Measurements from ENCODE around the gene MAVS.
A peak's percentile ranks its signal among the peaks of the same experiment; 100 is the strongest.
"Not testable (repeated sequence)": the region's sequence is repeated elsewhere in the genome, so short reads cannot be mapped to it uniquely, and the experiment has no call there.

The MAVS gene

DNA sequence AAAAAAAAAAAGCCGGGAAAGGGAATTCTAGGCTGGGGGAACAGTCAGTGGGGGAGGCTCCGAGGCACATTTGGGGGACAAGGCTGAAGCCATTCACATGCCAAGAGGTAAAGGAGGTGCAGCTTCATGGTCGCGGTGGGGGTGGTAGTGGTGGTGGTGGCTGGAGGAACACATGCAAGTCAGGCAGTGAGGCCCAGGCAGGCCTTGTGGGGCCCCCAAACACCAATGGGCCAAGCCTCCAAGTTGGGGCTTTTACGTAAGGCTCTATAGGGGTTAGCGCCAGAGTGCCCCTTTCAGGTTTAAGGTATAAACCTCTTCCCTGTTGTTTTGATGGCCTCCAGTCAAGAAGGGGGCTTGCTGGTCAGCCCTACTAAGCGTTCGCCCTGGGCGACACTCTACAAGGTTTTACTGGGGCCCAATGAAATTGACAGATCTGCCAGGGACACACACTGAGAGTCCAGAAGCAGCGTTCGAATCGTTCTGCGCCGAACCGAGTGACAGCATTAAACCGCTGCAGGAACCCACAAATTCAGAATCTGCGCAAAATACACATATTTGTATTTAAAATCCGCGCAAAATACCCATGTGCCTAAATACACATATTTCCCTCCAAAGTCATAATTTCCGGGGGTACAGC is 27.1 kb upstream of the MAVS start:
- peak overlapping the region; percentile 98 for H3K27ac Mint-ChIP-seq (ENCODE audit: low read depth)
- ATAC-seq (replicated peaks; ENCODE audit: extremely low read depth, poor library complexity, severe bottlenecking) = no peak
- no peaks in the 10 kb centered on the region for H3K9me3 Mint-ChIP-seq
- peaks cover 49% of the 10 kb centered on the region for H3K4me1 Mint-ChIP-seq
- H3K4me3 Mint-ChIP-seq = peak overlapping the region; percentile 84
- no peaks in the 10 kb centered on the region for H3K27me3 Mint-ChIP-seq
- DNase-seq (ENCODE audit: low spot score in 2 of 2) = no peak
- H3K36me3 Mint-ChIP-seq (ENCODE audit: insufficient read depth) = peaks cover 14% of the 10 kb centered on the region

DNA sequence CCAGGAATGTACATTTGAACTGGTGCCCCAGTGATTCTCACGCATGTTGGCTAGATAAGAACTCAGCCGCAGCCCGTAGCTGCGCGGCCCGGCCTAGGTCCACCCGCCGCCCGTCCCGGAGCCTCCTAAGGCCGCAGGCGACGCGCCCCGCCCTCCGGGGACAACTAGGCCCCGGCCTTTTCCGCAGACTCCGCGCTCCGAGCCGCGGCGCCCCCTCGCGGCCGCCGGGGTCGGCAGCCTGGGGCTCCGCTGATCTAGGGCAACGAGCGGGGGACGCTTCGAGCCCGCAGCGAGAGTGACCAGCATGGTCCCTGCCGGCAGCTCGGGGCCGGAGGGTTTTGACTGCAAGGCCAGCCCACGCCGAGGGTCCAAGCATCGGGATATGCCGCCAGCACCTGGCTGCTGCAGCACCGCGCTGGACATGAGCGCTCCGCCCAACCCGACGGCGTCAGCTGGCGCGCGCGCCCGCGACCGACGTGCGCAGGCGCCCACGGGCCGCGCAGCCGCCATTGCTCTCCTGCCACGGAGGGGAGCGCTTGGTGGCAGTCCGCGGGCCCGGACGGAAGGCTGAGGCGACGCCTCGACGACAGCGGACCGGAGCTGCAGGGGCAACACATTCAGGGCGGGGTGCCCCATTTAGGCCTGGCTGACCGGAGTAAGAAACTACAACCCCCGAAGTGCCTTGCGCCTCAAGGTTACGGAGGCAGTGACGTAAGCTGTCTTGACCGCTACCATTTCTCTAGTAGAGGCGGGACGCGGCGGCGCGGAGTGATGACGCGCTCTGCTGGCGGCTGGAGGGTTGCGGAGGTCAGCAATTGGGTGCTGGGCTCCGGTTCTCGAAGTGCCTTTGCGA is 26.4 kb upstream of the MAVS start, which contains the start of gene AP5S1:
Gene AP5S1 (plus strand): TSS at position 500 of the 853 bp plus-strand sequence. CDS start 1,571 bp downstream, outside the sequence.
- Mint-ChIP-seq H3K9me3 (no peaks in the 10 kb centered on the region), H3K4me3 (peak within 1 kb of the TSS; percentile 84), H3K4me1 (peaks cover 46% of the 10 kb centered on the region), H3K27ac (ENCODE audit: low read depth) (peak within 1 kb of the TSS; percentile 98), H3K27me3 (no peaks in the 10 kb centered on the region), H3K36me3 (ENCODE audit: insufficient read depth) (peaks cover 17% of the 10 kb centered on the region)
- peak; percentile 78 for ATAC-seq (replicated peaks; ENCODE audit: extremely low read depth, poor library complexity, severe bottlenecking)
- peak; percentile 90 to 91 for DNase-seq (ENCODE audit: low spot score in 2 of 2)

DNA sequence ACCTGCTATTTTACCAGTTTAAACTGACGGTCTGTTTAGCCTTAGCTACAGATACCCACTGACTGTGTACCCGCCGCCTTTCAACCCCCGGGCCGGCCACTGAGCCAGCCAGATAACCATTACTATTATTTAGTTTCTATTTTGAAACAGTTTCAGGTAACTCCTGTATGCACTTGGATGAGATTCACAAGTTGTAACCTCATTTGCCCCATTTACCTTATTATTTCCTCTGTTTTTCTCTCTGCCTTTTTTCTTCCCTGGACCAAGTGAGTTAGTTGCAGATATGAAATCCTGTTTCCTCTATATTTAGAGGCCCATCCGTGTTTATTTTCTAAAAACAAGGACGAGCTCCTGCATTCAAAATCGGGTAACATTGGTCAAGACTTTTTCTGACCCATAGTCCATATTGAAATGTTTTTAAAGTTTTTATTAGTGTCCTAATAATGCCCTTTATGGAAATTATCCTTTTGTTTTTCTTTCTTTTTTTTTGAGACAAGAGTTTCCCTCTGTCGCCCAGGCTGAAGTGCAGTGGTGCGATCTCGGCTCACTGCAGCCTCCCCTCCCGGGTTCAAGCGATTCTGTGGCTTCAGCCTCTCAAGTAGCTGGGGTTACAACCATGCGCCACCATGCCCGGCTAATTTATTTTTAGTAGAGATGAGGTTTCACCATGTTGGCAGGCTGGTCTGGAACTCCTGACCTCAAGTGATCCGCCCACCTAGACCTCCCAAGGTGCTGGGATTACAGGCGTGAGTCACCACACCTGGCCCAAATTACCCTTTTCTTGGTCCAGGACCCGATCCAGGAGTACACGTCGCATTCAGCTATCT is 25.5 kb upstream of the MAVS start:
- H3K4me3 Mint-ChIP-seq = peak overlapping the region; percentile 84

DNA sequence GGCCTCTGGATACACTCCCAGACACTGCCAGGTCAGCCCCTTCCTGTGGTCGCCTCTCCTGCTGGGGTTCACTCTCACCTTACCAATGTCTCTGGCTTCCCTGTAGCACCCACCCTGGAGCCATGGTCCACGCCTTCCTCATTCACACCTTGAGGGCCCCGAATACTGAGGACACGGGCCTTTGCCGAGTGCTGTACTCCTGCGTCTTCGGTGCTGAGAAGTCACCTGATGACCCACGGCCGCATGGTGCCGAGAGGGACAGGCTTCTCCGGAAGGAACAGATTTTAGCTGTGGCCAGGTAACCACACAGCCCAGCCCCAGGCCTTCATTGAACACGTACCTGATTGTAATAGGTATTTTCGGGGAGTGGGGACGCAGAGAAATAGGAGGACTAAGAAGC is 24.6 kb upstream of the MAVS start:
- Mint-ChIP-seq H3K4me1 (peaks cover 29% of the 10 kb centered on the region), H3K27me3 (no peaks in the 10 kb centered on the region), H3K27ac (ENCODE audit: low read depth) (peak overlapping the region; percentile 98), H3K36me3 (ENCODE audit: insufficient read depth) (peaks cover 18% of the 10 kb centered on the region), H3K9me3 (no peaks in the 10 kb centered on the region), H3K4me3 (peak overlapping the region; percentile 84)
- DNase-seq (ENCODE audit: low spot score in 2 of 2) (no peak), ATAC-seq (replicated peaks; ENCODE audit: extremely low read depth, poor library complexity, severe bottlenecking) (no peak)

More for the DNA sequence above, 25.5 kb upstream of the MAVS start:
- no peaks in the 10 kb centered on the region for H3K27me3 Mint-ChIP-seq
- H3K36me3 Mint-ChIP-seq (ENCODE audit: insufficient read depth) = peaks cover 17% of the 10 kb centered on the region
- peaks cover 38% of the 10 kb centered on the region for H3K4me1 Mint-ChIP-seq
- ATAC-seq (replicated peaks; ENCODE audit: extremely low read depth, poor library complexity, severe bottlenecking) (no peak), DNase-seq (ENCODE audit: low spot score in 2 of 2) (no peak)
- H3K9me3 Mint-ChIP-seq = no peaks in the 10 kb centered on the region
- peak overlapping the region; percentile 98 for H3K27ac Mint-ChIP-seq (ENCODE audit: low read depth)

DNA sequence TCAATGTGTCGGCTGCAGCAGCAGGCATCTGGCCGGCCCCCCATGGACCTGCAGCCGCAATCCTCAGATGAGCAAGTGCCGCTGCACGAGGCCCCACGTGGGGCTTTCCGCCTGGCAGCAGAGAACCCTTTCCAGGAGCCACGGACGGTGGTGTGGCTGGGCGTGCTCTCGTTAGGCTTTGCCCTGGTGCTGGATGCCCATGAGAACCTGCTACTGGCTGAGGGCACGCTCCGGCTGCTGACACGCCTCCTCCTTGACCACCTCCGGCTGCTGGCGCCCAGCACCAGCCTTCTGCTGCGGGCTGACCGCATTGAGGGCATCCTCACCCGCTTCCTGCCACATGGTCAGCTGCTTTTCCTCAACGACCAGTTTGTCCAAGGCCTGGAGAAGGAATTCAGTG is 22.8 kb upstream of the MAVS start:
- H3K27ac Mint-ChIP-seq (ENCODE audit: low read depth) = no peak overlapping the region
- no peaks in the 10 kb centered on the region for H3K9me3 Mint-ChIP-seq
- no peak overlapping the region for H3K4me3 Mint-ChIP-seq
- DNase-seq (ENCODE audit: low spot score in 2 of 2) (no peak), ATAC-seq (replicated peaks; ENCODE audit: extremely low read depth, poor library complexity, severe bottlenecking) (no peak)
- peaks cover 18% of the 10 kb centered on the region for H3K36me3 Mint-ChIP-seq (ENCODE audit: insufficient read depth)
- H3K4me1 Mint-ChIP-seq = peaks cover 19% of the 10 kb centered on the region
- H3K27me3 Mint-ChIP-seq = no peaks in the 10 kb centered on the region

DNA sequence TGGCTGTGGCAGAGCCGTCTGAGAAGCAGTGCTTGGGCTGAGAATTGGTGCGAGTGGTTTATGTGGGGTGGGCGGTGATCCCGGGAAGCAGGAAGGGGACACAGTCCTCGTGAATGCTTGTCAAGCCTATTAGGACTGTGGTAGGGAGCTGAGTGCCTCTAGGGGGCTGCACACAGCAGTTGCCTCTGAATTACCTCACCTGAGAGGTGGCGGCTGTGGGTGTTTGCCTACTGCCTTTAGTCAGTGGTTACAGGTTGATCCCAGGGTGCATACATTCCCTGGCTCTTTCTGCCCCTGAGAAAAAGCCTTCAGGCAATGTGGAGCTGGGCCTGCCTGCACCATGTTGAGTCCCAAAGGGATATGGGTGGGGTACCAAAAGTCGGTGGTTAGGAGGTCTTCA is 21.1 kb upstream of the MAVS start:
- Mint-ChIP-seq H3K36me3 (ENCODE audit: insufficient read depth) (peaks cover 17% of the 10 kb centered on the region), H3K27ac (ENCODE audit: low read depth) (no peak overlapping the region), H3K27me3 (no peaks in the 10 kb centered on the region), H3K4me1 (peaks cover 15% of the 10 kb centered on the region), H3K9me3 (no peaks in the 10 kb centered on the region), H3K4me3 (no peak overlapping the region)
- ATAC-seq (replicated peaks; ENCODE audit: extremely low read depth, poor library complexity, severe bottlenecking) (no peak), DNase-seq (ENCODE audit: low spot score in 2 of 2) (no peak)

DNA sequence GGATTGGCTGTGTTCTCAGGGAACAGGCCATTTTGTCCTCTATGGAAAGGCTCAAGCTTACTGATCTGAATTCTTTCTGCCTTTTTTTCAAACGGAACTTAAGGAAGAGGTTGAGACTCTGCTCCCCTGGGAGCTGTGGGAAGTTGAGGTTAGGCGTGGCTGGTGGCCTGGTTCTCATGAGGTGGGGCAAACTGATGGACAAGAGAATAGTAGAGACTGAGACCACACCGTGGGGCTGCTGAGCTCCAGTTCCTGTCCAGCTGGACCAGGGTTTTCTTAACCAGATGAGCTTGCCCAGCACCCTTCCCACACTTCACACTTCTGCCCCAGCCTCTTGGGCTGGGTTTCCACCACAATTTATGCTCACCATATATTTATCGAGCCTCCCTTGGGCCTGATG is 20.2 kb upstream of the MAVS start:
- Mint-ChIP-seq H3K9me3 (no peaks in the 10 kb centered on the region), H3K4me1 (peaks cover 8% of the 10 kb centered on the region), H3K4me3 (no peak overlapping the region), H3K27ac (ENCODE audit: low read depth) (peak overlapping the region; percentile 55), H3K27me3 (no peaks in the 10 kb centered on the region), H3K36me3 (ENCODE audit: insufficient read depth) (peaks cover 11% of the 10 kb centered on the region)
- ATAC-seq (replicated peaks; ENCODE audit: extremely low read depth, poor library complexity, severe bottlenecking) = no peak
- no peak for DNase-seq (ENCODE audit: low spot score in 2 of 2)

DNA sequence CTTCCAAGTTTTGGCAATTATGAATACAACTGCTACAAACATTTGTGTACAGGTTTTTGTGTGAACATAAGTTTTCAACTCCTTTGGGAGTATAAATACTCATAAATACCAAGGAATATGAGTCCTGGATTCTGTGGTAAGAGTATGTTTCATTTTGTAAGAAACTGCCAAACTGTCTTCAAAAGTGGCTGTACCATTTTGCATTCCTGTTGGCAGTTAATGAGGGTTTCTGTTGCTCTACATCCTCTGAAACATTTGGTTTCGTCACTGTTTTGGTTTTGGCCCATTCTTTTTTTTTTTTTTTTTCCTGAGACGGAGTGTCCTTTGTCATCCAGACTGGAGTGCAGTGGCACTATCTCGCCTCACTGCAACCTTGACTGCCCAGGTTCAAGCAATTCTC is 17.8 kb upstream of the MAVS start:
- no peak for DNase-seq (ENCODE audit: low spot score in 2 of 2)
- ATAC-seq (replicated peaks; ENCODE audit: extremely low read depth, poor library complexity, severe bottlenecking) = no peak
- Mint-ChIP-seq H3K27me3 (no peaks in the 10 kb centered on the region), H3K27ac (ENCODE audit: low read depth) (no peak overlapping the region), H3K4me1 (no peaks in the 10 kb centered on the region), H3K9me3 (no peaks in the 10 kb centered on the region), H3K4me3 (no peak overlapping the region), H3K36me3 (ENCODE audit: insufficient read depth) (peaks cover 11% of the 10 kb centered on the region)

DNA sequence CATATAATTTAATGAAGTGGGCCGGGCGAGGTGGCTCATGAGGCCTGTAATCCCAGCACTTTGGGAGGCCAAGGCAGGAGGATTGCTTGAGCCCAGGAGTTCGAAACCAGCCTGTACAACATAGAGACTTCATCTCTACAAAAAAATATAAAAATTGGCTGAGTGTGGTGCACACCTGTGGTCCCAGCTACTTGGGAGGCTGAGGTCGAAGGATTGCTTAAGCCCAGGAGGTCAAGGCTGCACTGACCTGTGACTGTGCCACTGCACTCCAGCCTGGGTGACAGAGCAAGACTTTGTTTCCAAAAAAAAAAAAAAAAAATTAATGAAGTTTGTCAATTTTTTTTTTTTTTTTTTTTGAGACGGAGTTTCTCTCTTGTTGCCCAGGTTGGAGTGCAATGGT is 16.7 kb upstream of the MAVS start:
- not testable (repeated sequence) for H3K4me3 Mint-ChIP-seq; ATAC-seq (replicated peaks; ENCODE audit: extremely low read depth, poor library complexity, severe bottlenecking); H3K4me1 Mint-ChIP-seq; H3K27ac Mint-ChIP-seq (ENCODE audit: low read depth); H3K36me3 Mint-ChIP-seq (ENCODE audit: insufficient read depth); H3K9me3 Mint-ChIP-seq; DNase-seq (ENCODE audit: low spot score in 2 of 2); H3K27me3 Mint-ChIP-seq

DNA sequence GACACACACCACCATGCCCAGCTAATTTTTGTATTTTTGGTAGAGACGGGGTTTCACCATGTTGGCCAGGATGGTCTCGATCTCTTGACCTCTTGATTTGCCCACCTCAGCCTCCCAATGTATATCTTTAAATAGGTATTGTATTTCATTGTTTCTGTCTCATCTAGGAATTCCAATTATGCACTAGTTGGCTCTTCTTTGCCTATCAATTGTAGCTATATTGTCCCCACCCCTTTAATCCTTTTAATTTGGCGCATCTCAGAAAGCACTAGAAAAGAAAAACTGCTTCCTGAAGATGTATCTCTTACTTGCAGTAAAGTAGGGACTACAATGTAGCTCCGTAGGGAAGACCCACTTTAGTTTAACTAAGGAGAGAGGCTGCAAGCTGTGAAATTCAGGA is 10.5 kb upstream of the MAVS start:
- H3K4me1 Mint-ChIP-seq = no peaks in the 10 kb centered on the region
- H3K9me3 Mint-ChIP-seq = no peaks in the 10 kb centered on the region
- H3K36me3 Mint-ChIP-seq (ENCODE audit: insufficient read depth) = no peaks in the 10 kb centered on the region
- H3K27ac Mint-ChIP-seq (ENCODE audit: low read depth) = no peak overlapping the region
- H3K27me3 Mint-ChIP-seq = no peaks in the 10 kb centered on the region
- no peak overlapping the region for H3K4me3 Mint-ChIP-seq
- no peak for ATAC-seq (replicated peaks; ENCODE audit: extremely low read depth, poor library complexity, severe bottlenecking)
- DNase-seq (ENCODE audit: low spot score in 2 of 2) = no peak

DNA sequence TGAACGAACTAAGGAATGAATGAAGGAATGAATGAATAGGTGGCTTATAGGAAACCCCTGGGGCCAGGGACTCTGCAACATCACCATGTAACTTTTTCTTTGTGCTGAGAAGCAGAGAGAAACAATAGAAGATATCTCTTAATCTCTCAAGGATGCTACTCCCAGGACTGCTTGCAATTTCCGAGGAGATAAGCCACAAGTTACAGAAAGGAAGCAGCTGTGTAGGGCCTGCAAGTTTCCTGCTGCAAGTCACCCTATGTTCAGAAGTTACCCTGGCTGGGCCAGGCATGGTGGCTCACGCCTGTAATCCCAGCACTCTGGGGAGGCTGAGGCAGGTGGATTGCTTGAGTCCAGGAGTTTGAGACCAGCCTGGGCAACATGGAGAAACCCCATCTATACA is 7.3 kb upstream of the MAVS start:
- no peak overlapping the region for H3K4me3 Mint-ChIP-seq
- H3K4me1 Mint-ChIP-seq = no peaks in the 10 kb centered on the region
- no peaks in the 10 kb centered on the region for H3K9me3 Mint-ChIP-seq
- DNase-seq (ENCODE audit: low spot score in 2 of 2) (no peak), ATAC-seq (replicated peaks; ENCODE audit: extremely low read depth, poor library complexity, severe bottlenecking) (no peak)
- no peak overlapping the region for H3K27ac Mint-ChIP-seq (ENCODE audit: low read depth)
- no peaks in the 10 kb centered on the region for H3K36me3 Mint-ChIP-seq (ENCODE audit: insufficient read depth)
- H3K27me3 Mint-ChIP-seq = no peaks in the 10 kb centered on the region

DNA sequence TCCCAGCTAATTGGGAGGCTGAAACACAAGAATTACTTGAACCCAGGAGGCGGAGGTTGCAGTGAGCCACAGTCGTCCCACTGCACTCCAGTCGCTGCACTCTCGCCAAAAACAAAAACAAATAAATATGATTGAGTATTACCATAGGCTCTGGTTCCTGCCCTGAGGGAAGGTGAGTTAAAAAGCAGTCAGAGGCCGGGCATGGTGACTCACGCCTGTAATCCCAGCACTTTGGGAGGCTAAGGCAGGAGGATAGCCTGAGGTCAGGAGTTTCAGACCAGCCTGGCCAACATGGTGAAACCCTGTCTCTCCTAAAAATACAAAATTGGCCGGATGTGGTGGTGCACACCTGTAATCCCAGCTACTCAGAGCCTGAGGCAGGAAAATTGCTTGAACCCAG is 6.4 kb upstream of the MAVS start:
- not testable (repeated sequence) for H3K4me1 Mint-ChIP-seq; H3K27me3 Mint-ChIP-seq; H3K27ac Mint-ChIP-seq (ENCODE audit: low read depth); DNase-seq (ENCODE audit: low spot score in 2 of 2); ATAC-seq (replicated peaks; ENCODE audit: extremely low read depth, poor library complexity, severe bottlenecking); H3K4me3 Mint-ChIP-seq; H3K9me3 Mint-ChIP-seq; H3K36me3 Mint-ChIP-seq (ENCODE audit: insufficient read depth)

Measured in central memory CD8-positive, alpha-beta T cell (primary cell).